HCT116 (cell line): ENCODE data around the gene ZNF443.
"Not testable (repeated sequence)": the region's sequence is repeated elsewhere in the genome, so short reads cannot be mapped to it uniquely, and the experiment has no call there.

Experiments used
- FOSL1 ChIP-seq: IDR thresholded peaks from 2 replicates; pipeline ENCODE4 v1.6.1; 2012; ENCODE audit warnings: low read depth
- MAX ChIP-seq: IDR thresholded peaks from 2 replicates; pipeline ENCODE4 v1.6.1; 2012
- SP1 ChIP-seq: IDR thresholded peaks from 2 replicates; pipeline ENCODE4 v1.6.1; 2012; ENCODE audit warnings: low read depth
- YY1 ChIP-seq: IDR thresholded peaks from 2 replicates; pipeline ENCODE4 v1.6.1; 2011; ENCODE audit warnings: low read length, low read depth, moderate library complexity, mild to moderate bottlenecking; ENCODE audit not compliant: insufficient replicate concordance; ENCODE audit errors: extremely low read depth
- TF ChIP-seq, protein P1 (sequence below), 3 experiments: fragments of 200-600 bp in 1 of 3; sonication (generic) in 1 of 3; IDR thresholded peaks in 2 of 3; conservative IDR thresholded peaks in 1 of 3; 2 replicates each; pipeline ENCODE4 v1.5.1; 2012 to 2017; ENCODE audit warnings: low read depth in 2 of 3, low read length in 2 of 3, antibody characterized with exemption in 1 of 3, borderline replicate concordance in 1 of 3, control low read depth in 1 of 3, mild to moderate bottlenecking in 1 of 3, mixed read lengths in 1 of 3, mixed run types in 1 of 3, moderate library complexity in 1 of 3; ENCODE audit not compliant: insufficient read depth in 1 of 3
- TF ChIP-seq, protein P2 (sequence below): IDR thresholded peaks from 2 replicates; pipeline ENCODE4 v1.6.1; 2011; ENCODE audit warnings: mild to moderate bottlenecking, low read length, moderate library complexity; ENCODE audit not compliant: insufficient replicate concordance; ENCODE audit errors: extremely low read depth

GRCh38 chr19:12430726-12431299, 10.0 kb downstream of the ZNF443 start:
- TF ChIP-seq MAX, YY1, FOSL1, SP1: not testable (repeated sequence)
- TF ChIP-seq, protein P1, sequence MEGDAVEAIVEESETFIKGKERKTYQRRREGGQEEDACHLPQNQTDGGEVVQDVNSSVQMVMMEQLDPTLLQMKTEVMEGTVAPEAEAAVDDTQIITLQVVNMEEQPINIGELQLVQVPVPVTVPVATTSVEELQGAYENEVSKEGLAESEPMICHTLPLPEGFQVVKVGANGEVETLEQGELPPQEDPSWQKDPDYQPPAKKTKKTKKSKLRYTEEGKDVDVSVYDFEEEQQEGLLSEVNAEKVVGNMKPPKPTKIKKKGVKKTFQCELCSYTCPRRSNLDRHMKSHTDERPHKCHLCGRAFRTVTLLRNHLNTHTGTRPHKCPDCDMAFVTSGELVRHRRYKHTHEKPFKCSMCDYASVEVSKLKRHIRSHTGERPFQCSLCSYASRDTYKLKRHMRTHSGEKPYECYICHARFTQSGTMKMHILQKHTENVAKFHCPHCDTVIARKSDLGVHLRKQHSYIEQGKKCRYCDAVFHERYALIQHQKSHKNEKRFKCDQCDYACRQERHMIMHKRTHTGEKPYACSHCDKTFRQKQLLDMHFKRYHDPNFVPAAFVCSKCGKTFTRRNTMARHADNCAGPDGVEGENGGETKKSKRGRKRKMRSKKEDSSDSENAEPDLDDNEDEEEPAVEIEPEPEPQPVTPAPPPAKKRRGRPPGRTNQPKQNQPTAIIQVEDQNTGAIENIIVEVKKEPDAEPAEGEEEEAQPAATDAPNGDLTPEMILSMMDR (IDR thresholded peaks at IDR 0.05 in 2 of 3, conservative IDR thresholded peaks at IDR 0.05 in 1 of 3; ENCODE audit: borderline replicate concordance in 1 of 3, insufficient read depth in 1 of 3, low read depth in 2 of 3, low read length in 2 of 3) = not testable (repeated sequence)
- TF ChIP-seq, protein P2, sequence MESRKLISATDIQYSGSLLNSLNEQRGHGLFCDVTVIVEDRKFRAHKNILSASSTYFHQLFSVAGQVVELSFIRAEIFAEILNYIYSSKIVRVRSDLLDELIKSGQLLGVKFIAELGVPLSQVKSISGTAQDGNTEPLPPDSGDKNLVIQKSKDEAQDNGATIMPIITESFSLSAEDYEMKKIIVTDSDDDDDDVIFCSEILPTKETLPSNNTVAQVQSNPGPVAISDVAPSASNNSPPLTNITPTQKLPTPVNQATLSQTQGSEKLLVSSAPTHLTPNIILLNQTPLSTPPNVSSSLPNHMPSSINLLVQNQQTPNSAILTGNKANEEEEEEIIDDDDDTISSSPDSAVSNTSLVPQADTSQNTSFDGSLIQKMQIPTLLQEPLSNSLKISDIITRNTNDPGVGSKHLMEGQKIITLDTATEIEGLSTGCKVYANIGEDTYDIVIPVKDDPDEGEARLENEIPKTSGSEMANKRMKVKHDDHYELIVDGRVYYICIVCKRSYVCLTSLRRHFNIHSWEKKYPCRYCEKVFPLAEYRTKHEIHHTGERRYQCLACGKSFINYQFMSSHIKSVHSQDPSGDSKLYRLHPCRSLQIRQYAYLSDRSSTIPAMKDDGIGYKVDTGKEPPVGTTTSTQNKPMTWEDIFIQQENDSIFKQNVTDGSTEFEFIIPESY = not testable (repeated sequence)
